Cardiac muscle cell (in vitro differentiated cells and primary cell): ENCODE measurements around the gene CADPS2. TPM values are rescaled to one million over a fixed set of nuclear protein-coding genes. Genes with fewer than 3 reads are reported as not detected.
A peak's percentile ranks its signal among the peaks of the same experiment; 100 is the strongest.

Experiments used
- DNase-seq, 2 donors: peaks; one replicate each; pipeline versions ENCODE4 v3.0.0 to v3.0.0-alpha.2; 2010 to 2017; ENCODE audit warnings: low read depth in 1 of 2, low spot score in 1 of 2
- H3K27ac ChIP-seq: fragments of 200-600 bp; sonication (generic); 2 replicates; pipeline ENCODE4 v1.5.1; 2016
- H3K27me3 ChIP-seq: fragments of 200-600 bp; sonication (generic); 2 replicates; pipeline ENCODE4 v1.6.0; 2016; ENCODE audit warnings: control low read depth
- H3K36me3 ChIP-seq: fragments of 200-600 bp; sonication (generic); 2 replicates; pipeline ENCODE4 v1.5.1; 2016; ENCODE audit warnings: control low read depth
- H3K4me1 ChIP-seq: fragments of 200-600 bp; sonication (generic); 2 replicates; pipeline ENCODE4 v1.8.1; 2017; ENCODE audit warnings: low read depth, mild to moderate bottlenecking, mixed run types
- H3K4me3 ChIP-seq: fragments of 200-600 bp; sonication (generic); 2 replicates; pipeline ENCODE4 v1.5.1; 2016; ENCODE audit warnings: mild to moderate bottlenecking
- H3K9me3 ChIP-seq: fragments of 200-600 bp; sonication (generic); 2 replicates; pipeline ENCODE4 v1.5.1; 2017; ENCODE audit warnings: low read depth, mild to moderate bottlenecking, control low read depth
- CTCF ChIP-seq: IDR thresholded peaks from 2 replicates; pipeline ENCODE4 v1.5.1; 2012; ENCODE audit warnings: low read depth, mild to moderate bottlenecking, low read length
- polyA plus RNA-seq: library from polyadenylated mRNA; unstranded; fragments of >200 nt; fragmentation: Nextera tagmentation; extraction: Ambion mirVana; gene quantifications from 2 replicates; pipeline ENCODE4 v1.2.1, GENCODE V29; 2016
- total RNA-seq: library from RNA; depleted of rRNA; stranded (reverse); fragments of >200 nt; gene quantifications from 2 replicates; pipeline ENCODE4 v1.2.3, GENCODE V29; 2016

Gene CADPS2
- total and polyA plus RNA-seq, 2 experiments from 2014 or later: 15.0 to 17.2 TPM

GRCh38 chr7:122407195-122407594 lies 479.1 kb downstream of the CADPS2 start:
- TF ChIP-seq CTCF: no peak

GRCh38 chr7:122403113-122403512 lies 483.1 kb downstream of the CADPS2 start:
- DNase-seq: no peak
- H3K36me3 ChIP-seq: no peaks in the 10 kb centered on the region
- no peak overlapping the region for H3K4me3 ChIP-seq
- no peaks in the 10 kb centered on the region for H3K9me3 ChIP-seq
- no peaks in the 10 kb centered on the region for H3K27me3 ChIP-seq
- H3K4me1 ChIP-seq: no peaks in the 10 kb centered on the region
- no peak for TF ChIP-seq CTCF
- no peak overlapping the region for H3K27ac ChIP-seq

More at GRCh38 chr7:122407195-122407594, 479.1 kb downstream of the CADPS2 start:
- no peak for DNase-seq
- H3K4me3 ChIP-seq: no peak overlapping the region
- no peaks in the 10 kb centered on the region for H3K9me3 ChIP-seq
- H3K27ac ChIP-seq: no peak overlapping the region
- H3K4me1 ChIP-seq: no peaks in the 10 kb centered on the region
- H3K27me3 ChIP-seq: no peaks in the 10 kb centered on the region
- no peaks in the 10 kb centered on the region for H3K36me3 ChIP-seq

- DNase-seq: no peak
- TF ChIP-seq CTCF: no peak
- Histone ChIP-seq H3K4me1 (peaks cover 6% of the 10 kb centered on the region), H3K9me3 (no peaks in the 10 kb centered on the region), H3K27ac (no peak overlapping the region), H3K36me3 (no peaks in the 10 kb centered on the region), H3K4me3 (no peak overlapping the region), H3K27me3 (no peaks in the 10 kb centered on the region)
Observed at GRCh38 chr7:122402235-122402634, 484.0 kb downstream of the CADPS2 start.

GRCh38 chr7:122397381-122397780 lies 488.9 kb downstream of the CADPS2 start:
- H3K9me3 ChIP-seq: no peaks in the 10 kb centered on the region
- peak in 1 of 2 donors; percentile 19 for DNase-seq
- H3K27me3 ChIP-seq: no peaks in the 10 kb centered on the region
- H3K36me3 ChIP-seq: no peaks in the 10 kb centered on the region
- no peak for TF ChIP-seq CTCF
- no peak overlapping the region for H3K27ac ChIP-seq
- H3K4me1 ChIP-seq: peaks cover 6% of the 10 kb centered on the region
- H3K4me3 ChIP-seq: no peak overlapping the region

- no peak for DNase-seq
- H3K4me1 ChIP-seq: peaks cover 6% of the 10 kb centered on the region
- H3K4me3 ChIP-seq: no peak overlapping the region
- H3K27ac ChIP-seq: no peak overlapping the region
- TF ChIP-seq CTCF: no peak
- H3K36me3 ChIP-seq: no peaks in the 10 kb centered on the region
- no peaks in the 10 kb centered on the region for H3K9me3 ChIP-seq
- no peaks in the 10 kb centered on the region for H3K27me3 ChIP-seq
Observed at GRCh38 chr7:122394512-122394911, 491.7 kb downstream of the CADPS2 start.

- H3K4me3 ChIP-seq: no peak overlapping the region
- no peak for TF ChIP-seq CTCF
- H3K36me3 ChIP-seq: no peaks in the 10 kb centered on the region
- DNase-seq: no peak
- no peak overlapping the region for H3K27ac ChIP-seq
- no peaks in the 10 kb centered on the region for H3K9me3 ChIP-seq
- no peaks in the 10 kb centered on the region for H3K27me3 ChIP-seq
- H3K4me1 ChIP-seq: peaks cover 7% of the 10 kb centered on the region
Observed at GRCh38 chr7:122384528-122384927, 501.7 kb downstream of the CADPS2 start.
